HUES64 (cell line): ENCODE data around the gene PIGL. TPM values are rescaled to one million over a fixed set of nuclear protein-coding genes. Genes with fewer than 3 reads are reported as not detected.
A peak's percentile ranks its signal among the peaks of the same experiment; 100 is the strongest.
"Not testable (repeated sequence)": the region's sequence is repeated elsewhere in the genome, so short reads cannot be mapped to it uniquely, and the experiment has no call there.

ENCODE experiments used
- H3K27ac ChIP-seq: 2 replicates; pipeline ENCODE4 v1.7.0; 2013; ENCODE audit warnings: low read depth, low read length, inconsistent platforms
- H3K27me3 ChIP-seq: 2 replicates; pipeline ENCODE4 v1.6.1; 2013; ENCODE audit warnings: mild to moderate bottlenecking, low read length; ENCODE audit not compliant: insufficient read depth
- H3K36me3 ChIP-seq: 2 replicates; pipeline ENCODE4 v1.6.1; 2013; ENCODE audit warnings: mild to moderate bottlenecking, low read length; ENCODE audit not compliant: insufficient read depth
- H3K4me1 ChIP-seq: 2 replicates; pipeline ENCODE4 v1.6.1; 2013; ENCODE audit warnings: mild to moderate bottlenecking, low read length, moderate library complexity; ENCODE audit not compliant: insufficient read depth
- H3K4me3 ChIP-seq: 2 replicates; pipeline ENCODE4 v1.5.1; 2013; ENCODE audit warnings: mild to moderate bottlenecking, low read length, moderate library complexity
- H3K9ac ChIP-seq: 2 replicates; pipeline ENCODE4 v1.6.1; 2013; ENCODE audit warnings: mild to moderate bottlenecking, low read depth, low read length
- H3K9me3 ChIP-seq: 2 replicates; pipeline ENCODE4 v1.6.1; 2013; ENCODE audit warnings: low read depth, low read length; ENCODE audit not compliant: insufficient read depth
- WGBS: fragments of 150-250, 120-280 bp; methylation state at CpG from one replicate; pipeline ENCODE4 v1.1.7; 2013; ENCODE audit warnings: missing lambda C conversion rate; 5-methylcytosine and 5-hydroxymethylcytosine counted together
- polyA plus RNA-seq, 2 experiments: library from polyadenylated mRNA; stranded (reverse); fragments of 50-300 nt; gene quantifications; one replicate each; pipeline ENCODE4 v1.2.3, GENCODE V29; 2013

Gene PIGL
- polyA plus RNA-seq (2013, experiment 1 of 2) = 17.2 TPM
- polyA plus RNA-seq (2013, experiment 2 of 2) = 19.8 TPM

DNA sequence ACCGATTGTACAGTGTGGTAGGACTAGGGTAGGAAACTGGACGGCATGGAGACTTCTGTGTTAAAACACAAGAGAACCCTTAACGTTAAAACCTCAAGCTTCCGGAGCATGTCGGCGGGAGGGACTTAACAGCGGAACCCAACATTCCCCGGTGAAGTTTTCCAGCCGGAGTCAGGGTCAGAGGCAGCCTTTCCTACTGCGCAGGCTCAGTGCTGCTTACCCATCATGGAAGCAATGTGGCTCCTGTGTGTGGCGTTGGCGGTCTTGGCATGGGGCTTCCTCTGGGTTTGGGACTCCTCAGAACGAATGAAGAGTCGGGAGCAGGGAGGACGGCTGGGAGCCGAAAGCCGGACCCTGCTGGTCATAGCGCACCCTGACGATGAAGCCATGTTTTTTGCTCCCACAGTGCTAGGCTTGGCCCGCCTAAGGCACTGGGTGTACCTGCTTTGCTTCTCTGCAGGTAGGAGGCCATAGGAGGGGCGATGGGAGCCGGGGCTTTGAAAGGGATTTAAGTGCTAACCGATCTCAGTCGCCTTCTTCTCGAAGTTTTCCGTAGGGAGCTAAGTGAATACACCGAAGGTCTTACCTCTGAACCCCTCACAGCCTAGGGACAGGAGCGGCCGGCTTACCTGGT is at the start of gene PIGL:
Gene PIGL (plus strand): TSS at position 209 of the 634 bp plus-strand sequence. CDS start 17 bp downstream, at position 226.
- Histone ChIP-seq H3K9ac (peak within 1 kb of the TSS; percentile 97), H3K36me3 (peaks cover under 1% of the 10 kb centered on the region; the same call in 1 of the 2 replicates), H3K27me3 (no peaks in the 10 kb centered on the region), H3K4me3 (peak within 1 kb of the TSS; percentile 95), H3K27ac (peak within 1 kb of the TSS; percentile 99), H3K4me1 (peaks cover 18% of the 10 kb centered on the region; the same call in 1 of the 2 replicates), H3K9me3 (no peaks in the 10 kb centered on the region)
- under 1% methylated on average over 29 of the region's 29 CpGs for WGBS

DNA sequence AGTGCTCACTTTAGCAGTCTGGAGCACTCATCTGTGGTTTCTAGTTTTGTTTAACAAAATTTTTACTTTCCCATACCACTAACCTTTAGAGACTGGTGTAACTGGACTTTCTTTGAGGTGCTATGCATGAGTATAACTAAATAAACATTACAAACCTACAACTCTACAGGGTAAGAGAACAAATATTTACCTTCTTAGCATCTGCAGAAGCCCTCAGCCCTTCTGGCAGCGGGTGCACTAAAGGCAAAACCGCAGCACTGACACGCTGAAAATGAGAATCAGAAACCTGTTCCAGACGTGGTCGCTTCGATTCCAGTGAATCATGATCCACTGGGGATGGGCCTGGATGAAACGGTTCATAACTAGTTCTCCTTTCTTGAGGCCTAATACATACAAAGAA is 45.4 kb upstream of the PIGL start:
- Histone ChIP-seq H3K27me3 (no peaks in the 10 kb centered on the region), H3K36me3 (peaks cover 29% of the 10 kb centered on the region), H3K9me3 (no peaks in the 10 kb centered on the region), H3K27ac (no peak overlapping the region), H3K4me3 (no peak overlapping the region), H3K4me1 (peaks cover 2% of the 10 kb centered on the region; the same call in 1 of the 2 replicates), H3K9ac (no peak overlapping the region)
- 96% methylated on average over 7 of the region's 7 CpGs for WGBS

DNA sequence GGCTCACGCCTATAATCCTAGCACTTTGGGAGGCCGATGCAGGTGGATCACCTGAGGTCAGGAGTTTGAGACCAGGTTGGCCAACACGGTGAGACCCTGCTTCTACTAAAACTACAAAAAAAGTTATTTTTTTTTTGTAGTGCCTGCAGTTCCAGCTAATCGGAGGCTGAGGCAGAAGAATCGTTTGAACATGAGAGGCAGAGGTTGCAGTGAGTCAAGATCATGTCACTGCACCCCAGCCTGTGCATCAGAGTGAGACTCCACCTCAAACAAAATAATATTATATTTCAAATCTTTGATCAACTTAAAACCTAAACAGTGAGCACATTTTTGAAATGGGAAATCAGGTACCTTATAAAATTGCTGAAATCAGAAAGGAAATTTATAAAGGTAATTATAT is 38.2 kb upstream of the PIGL start:
- H3K4me3 ChIP-seq = no peak overlapping the region
- H3K36me3 ChIP-seq = 0 out of 2 replicates have a peak, but pooled peaks cover 2% of the 10 kb centered on the region
- WGBS = 99% methylated on average over 5 of the region's 5 CpGs
- no peaks in the 10 kb centered on the region for H3K27me3 ChIP-seq
- no peak overlapping the region for H3K27ac ChIP-seq
- H3K4me1 ChIP-seq = peaks cover 2% of the 10 kb centered on the region; the same call in 1 of the 2 replicates
- H3K9me3 ChIP-seq = no peaks in the 10 kb centered on the region
- H3K9ac ChIP-seq = no peak overlapping the region

DNA sequence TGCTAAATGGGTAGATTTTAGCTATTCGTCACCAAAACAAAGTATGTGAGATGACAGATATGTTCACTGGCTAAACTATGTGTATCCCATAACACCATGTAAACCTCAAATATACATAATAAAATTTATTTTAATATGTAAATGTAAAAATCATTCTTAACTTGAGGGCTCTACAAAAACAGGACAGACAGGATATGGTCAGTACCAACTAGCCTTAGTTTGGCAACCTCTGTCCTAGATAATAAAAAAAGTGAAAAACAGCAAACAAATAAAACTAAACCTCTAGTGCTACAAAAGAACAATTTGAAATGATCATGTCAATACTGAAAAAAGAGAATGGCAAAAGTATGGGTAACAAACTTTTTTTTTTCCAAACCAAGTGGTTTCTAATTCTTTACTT is 35.4 kb upstream of the PIGL start:
- H3K27ac ChIP-seq = no peak overlapping the region
- H3K9me3 ChIP-seq = no peaks in the 10 kb centered on the region
- peaks cover 27% of the 10 kb centered on the region for H3K36me3 ChIP-seq
- H3K9ac ChIP-seq = no peak overlapping the region
- no peak overlapping the region for H3K4me3 ChIP-seq
- no CpG with 5 or more reads among the region's 1 CpG for WGBS
- no peaks in the 10 kb centered on the region for H3K4me1 ChIP-seq
- no peaks in the 10 kb centered on the region for H3K27me3 ChIP-seq

DNA sequence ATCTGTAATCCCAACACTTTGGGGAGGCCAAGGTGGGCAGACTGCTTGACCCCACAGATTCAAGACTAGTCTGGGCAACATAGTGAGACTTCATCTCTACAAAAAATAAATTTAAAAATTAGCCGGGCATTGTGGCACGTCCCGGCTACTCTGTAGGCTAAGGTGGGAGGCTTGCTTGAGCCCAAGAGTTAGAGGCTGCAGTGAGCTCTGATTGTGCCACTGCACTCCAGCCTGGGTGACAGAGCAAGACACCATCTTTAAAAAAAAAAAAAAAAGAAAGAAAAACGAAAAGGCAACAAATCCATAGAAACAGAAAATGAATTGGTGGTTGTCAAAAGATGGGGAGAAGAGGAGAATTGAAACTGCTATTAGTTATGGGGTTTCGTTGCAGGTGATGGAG is 29.4 kb upstream of the PIGL start:
- H3K4me3 ChIP-seq = no peak overlapping the region
- H3K9me3 ChIP-seq = no peaks in the 10 kb centered on the region
- 97% methylated on average over 5 of the region's 5 CpGs for WGBS
- H3K36me3 ChIP-seq = peaks cover 61% of the 10 kb centered on the region
- H3K4me1 ChIP-seq = no peaks in the 10 kb centered on the region
- H3K27ac ChIP-seq = no peak overlapping the region
- H3K9ac ChIP-seq = no peak overlapping the region
- no peaks in the 10 kb centered on the region for H3K27me3 ChIP-seq

DNA sequence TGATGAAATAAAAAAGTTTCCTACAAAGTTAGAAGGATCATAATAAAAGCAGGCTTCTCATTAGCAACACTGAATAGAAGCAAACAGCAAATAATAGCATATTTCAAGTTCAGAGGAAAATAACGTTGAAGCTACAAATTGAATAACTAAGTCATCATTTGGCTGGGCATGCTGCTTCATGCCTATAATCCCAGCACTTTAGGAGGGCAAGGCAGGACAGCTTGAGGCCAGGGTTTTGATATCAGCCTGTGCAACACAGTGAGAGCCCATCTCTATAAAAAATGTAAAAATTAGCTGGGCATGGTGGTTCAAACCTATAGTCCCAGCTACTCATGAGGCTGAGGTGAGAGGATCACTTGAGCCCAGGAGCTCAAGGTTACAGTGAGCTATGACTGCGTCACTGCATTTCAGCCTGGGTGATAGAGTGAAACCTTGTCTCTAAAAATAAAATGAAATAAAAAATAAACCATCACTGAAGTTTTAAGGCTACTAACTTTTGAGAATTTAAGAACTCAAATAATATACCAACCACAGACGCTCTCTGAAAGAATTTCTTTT is 27.1 kb upstream of the PIGL start:
- Histone ChIP-seq H3K27me3 (no peaks in the 10 kb centered on the region), H3K4me3 (no peak overlapping the region), H3K4me1 (no peaks in the 10 kb centered on the region), H3K9me3 (no peaks in the 10 kb centered on the region), H3K27ac (no peak overlapping the region), H3K9ac (no peak overlapping the region), H3K36me3 (peaks cover 63% of the 10 kb centered on the region)
- 95% methylated on average over 2 of the region's 3 CpGs for WGBS

DNA sequence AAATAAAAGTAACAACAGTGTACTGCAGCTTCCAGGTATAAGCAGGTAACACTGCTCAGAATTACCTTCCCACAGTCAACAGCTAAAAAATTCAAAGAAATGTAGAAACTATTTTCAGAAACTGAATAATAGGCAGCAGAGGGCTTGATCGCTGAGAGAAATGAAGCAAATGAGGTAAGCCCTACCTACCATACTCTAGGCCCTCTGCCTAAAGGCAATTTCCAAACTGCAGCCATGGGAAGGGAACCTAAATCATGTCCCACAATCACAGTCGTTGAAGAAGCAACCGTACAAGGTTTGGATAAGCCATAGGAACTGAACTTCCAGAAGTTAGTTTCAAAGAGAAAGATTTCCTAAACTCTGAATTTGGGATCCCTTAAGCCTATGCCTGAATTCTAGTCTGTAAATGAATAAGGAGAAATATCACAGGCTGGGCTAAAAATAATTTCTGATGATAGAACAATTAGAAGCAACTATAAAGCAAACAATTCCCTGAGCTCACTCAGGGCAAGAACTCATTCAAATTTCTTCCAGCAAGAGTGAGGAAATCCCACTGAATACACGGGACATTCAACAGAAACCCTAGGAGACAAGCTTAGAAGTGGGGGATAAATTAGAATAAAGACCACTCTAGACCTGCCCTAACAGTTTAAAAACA is 26.2 kb upstream of the PIGL start:
- H3K27ac ChIP-seq = no peak overlapping the region
- H3K36me3 ChIP-seq = peaks cover 56% of the 10 kb centered on the region
- H3K27me3 ChIP-seq = no peaks in the 10 kb centered on the region
- H3K9ac ChIP-seq = no peak overlapping the region
- no peaks in the 10 kb centered on the region for H3K9me3 ChIP-seq
- no peaks in the 10 kb centered on the region for H3K4me1 ChIP-seq
- 90% methylated on average over 4 of the region's 4 CpGs for WGBS
- H3K4me3 ChIP-seq = no peak overlapping the region

DNA sequence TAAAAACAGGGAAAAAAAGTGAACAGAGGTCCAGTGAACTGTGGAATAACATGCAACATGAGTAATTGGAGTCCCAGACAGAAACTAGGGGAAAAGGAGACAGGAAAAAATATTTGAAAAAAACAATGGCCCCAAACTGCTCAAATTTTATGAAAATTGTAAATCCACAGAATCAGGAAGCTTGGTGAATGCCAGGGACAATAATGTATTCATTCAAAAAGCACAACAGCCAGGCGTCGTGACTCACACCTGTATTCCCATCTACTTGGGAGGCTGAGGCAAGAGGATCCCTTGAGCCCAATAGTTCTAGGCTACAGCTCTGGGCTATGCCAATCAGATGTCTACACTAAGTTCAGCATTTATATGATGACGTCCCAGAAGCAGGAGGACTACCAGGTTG is 25.4 kb upstream of the PIGL start:
- no peaks in the 10 kb centered on the region for H3K9me3 ChIP-seq
- 90% methylated on average over 3 of the region's 3 CpGs for WGBS

DNA sequence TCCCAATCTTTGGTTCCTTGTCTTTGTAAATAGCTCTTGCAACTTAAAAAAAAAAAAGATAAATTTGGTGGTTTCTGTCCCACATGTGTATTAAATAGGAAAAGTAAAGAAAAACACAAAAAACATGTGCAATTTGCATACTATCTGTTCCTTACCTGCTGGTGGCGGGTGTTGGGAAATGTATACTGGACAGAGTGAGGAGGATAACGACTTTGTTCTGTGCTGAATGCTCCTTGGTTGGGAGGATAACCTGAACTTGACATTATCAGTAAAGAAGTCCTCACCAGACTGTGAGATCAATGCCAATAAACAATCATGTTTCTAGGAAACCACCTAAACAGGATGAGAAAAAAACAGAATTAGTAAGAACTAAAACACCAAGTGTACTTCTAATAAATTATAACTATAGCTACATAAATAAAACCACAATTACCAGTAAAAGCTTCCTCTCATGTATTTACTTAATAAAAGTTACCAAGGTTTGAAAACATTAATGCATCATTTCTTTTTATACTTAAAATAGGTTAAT is 22.6 kb upstream of the PIGL start:
- H3K36me3 ChIP-seq = peaks cover 41% of the 10 kb centered on the region

More for the DNA sequence above, 25.4 kb upstream of the PIGL start:
- H3K4me1 ChIP-seq = no peaks in the 10 kb centered on the region
- H3K9ac ChIP-seq = no peak overlapping the region
- H3K4me3 ChIP-seq = no peak overlapping the region
- no peak overlapping the region for H3K27ac ChIP-seq
- H3K36me3 ChIP-seq = peaks cover 48% of the 10 kb centered on the region
- H3K27me3 ChIP-seq = no peaks in the 10 kb centered on the region

DNA sequence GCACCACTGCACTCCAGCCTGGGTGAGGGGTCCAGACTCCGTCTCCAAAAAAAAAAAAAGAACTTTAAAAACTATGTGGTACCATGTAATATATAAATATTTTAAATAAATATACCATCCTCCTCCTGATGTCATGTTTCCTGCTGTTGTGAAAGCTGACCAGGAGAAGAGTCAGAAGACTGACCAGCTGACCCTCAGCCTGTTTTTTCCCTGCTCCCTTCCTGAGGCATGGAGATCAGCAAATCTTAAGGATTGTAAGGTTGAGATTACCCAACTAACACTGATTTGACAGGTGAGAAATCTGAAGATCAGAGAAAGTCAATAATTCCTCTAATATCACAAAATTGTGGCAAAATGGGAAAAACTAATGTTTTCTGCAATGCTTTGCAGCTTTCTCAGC is 19.7 kb upstream of the PIGL start:
- Histone ChIP-seq H3K4me1 (peaks cover 11% of the 10 kb centered on the region), H3K4me3 (no peak overlapping the region), H3K27ac (no peak overlapping the region), H3K9me3 (no peaks in the 10 kb centered on the region), H3K27me3 (no peaks in the 10 kb centered on the region), H3K9ac (no peak overlapping the region), H3K36me3 (peaks cover 23% of the 10 kb centered on the region)
- WGBS = no CpG with 5 or more reads among the region's 1 CpG

More for the DNA sequence above, 22.6 kb upstream of the PIGL start:
- WGBS = 96% methylated on average over 2 of the region's 2 CpGs
- H3K4me1 ChIP-seq, H3K9me3 ChIP-seq, H3K4me3 ChIP-seq, H3K27me3 ChIP-seq, H3K27ac ChIP-seq, H3K9ac ChIP-seq: not testable (repeated sequence)

DNA sequence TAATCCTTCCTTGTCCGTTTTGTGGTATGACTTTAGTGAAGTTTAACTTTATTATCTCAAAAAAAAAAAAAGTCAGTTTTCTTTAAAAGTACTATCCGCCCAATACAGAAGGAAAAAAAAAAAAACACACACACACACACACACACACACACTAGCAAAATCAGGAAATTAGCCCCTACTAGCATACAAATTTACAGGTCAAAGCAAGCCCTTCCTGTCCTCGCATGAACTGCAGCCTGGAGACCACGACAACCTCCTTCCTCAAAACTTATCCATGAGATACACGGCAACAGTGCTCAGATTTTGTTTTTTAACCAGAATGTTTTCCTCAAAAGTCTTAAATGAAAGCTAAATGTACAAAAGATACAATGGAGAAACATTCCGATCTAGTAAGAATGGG is 17.9 kb upstream of the PIGL start:
- Histone ChIP-seq H3K27ac (peak overlapping the region; percentile 50; the same call in 1 of the 2 replicates), H3K9me3 (no peaks in the 10 kb centered on the region), H3K9ac (no peak overlapping the region)

More for the DNA sequence above, 17.9 kb upstream of the PIGL start:
- WGBS = 42% methylated on average over 5 of the region's 6 CpGs
- H3K4me1 ChIP-seq = peaks cover 20% of the 10 kb centered on the region
- peak overlapping the region; percentile 31; the same call in 1 of the 2 replicates for H3K4me3 ChIP-seq
- peaks cover 8% of the 10 kb centered on the region for H3K36me3 ChIP-seq
- H3K27me3 ChIP-seq = no peaks in the 10 kb centered on the region
